Smooth muscle cell (in vitro differentiated cells): Measurements from ENCODE around the gene TGOLN2. TPM values are rescaled to one million over a fixed set of nuclear protein-coding genes. Genes with fewer than 3 reads are reported as not detected.
A peak's percentile ranks its signal among the peaks of the same experiment; 100 is the strongest.

ENCODE experiments used
- DNase-seq: peaks from one replicate; lab custom pipeline; 2025; ENCODE audit not compliant: unreplicated experiment; lab: John Stamatoyannopoulos, UW
- H2AFZ ChIP-seq: fragments of 200-600 bp; sonication (generic); 2 replicates; pipeline ENCODE4 v1.6.0; 2016; ENCODE audit warnings: antibody characterized with exemption, low read depth, mild to moderate bottlenecking
- H3F3A ChIP-seq: fragments of 200-600 bp; sonication (generic); 2 replicates; pipeline ENCODE4 v1.6.0; 2017; ENCODE audit warnings: antibody characterized with exemption, low read depth
- H3K27ac ChIP-seq: fragments of 200-600 bp; sonication (generic); 2 replicates; pipeline ENCODE4 v1.5.1; 2016; ENCODE audit warnings: low read depth, mild to moderate bottlenecking
- H3K27me3 ChIP-seq: fragments of 200-600 bp; sonication (generic); 2 replicates; pipeline ENCODE4 v1.6.1; 2016; ENCODE audit warnings: low read depth, mild to moderate bottlenecking
- H3K36me3 ChIP-seq: fragments of 200-600 bp; sonication (generic); 2 replicates; pipeline ENCODE4 v1.5.1; 2016; ENCODE audit warnings: low read depth
- H3K4me1 ChIP-seq: fragments of 200-600 bp; sonication (generic); 2 replicates; pipeline ENCODE4 v1.5.1; 2016; ENCODE audit warnings: low read depth
- H3K4me2 ChIP-seq: fragments of 200-600 bp; sonication (generic); 2 replicates; pipeline ENCODE4 v1.6.0; 2016; ENCODE audit warnings: mild to moderate bottlenecking
- H3K4me3 ChIP-seq: fragments of 200-600 bp; sonication (generic); 2 replicates; pipeline ENCODE4 v1.5.1; 2016; ENCODE audit warnings: mild to moderate bottlenecking
- H3K79me2 ChIP-seq: fragments of 200-600 bp; sonication (generic); 2 replicates; pipeline ENCODE4 v1.6.0; 2016; ENCODE audit warnings: low read depth, mild to moderate bottlenecking
- H3K9ac ChIP-seq: fragments of 200-600 bp; sonication (generic); 2 replicates; pipeline ENCODE4 v1.6.0; 2016; ENCODE audit warnings: low read depth
- H3K9me3 ChIP-seq: fragments of 200-600 bp; sonication (generic); replicated peaks from 2 replicates; pipeline ENCODE4 v1.5.1; 2016; ENCODE audit warnings: low read depth
- H4K20me1 ChIP-seq: fragments of 200-600 bp; sonication (generic); 2 replicates; pipeline ENCODE4 v1.6.0; 2016; ENCODE audit warnings: low read depth
- WGBS: methylation state at CpG from one replicate; pipeline ENCODE4 v1.1.7; 2016; ENCODE audit warnings: low lambda C conversion rate; 5-methylcytosine and 5-hydroxymethylcytosine counted together
- polyA plus RNA-seq: library from polyadenylated mRNA; unstranded; fragments of >200 nt; fragmentation: Nextera tagmentation; extraction: Ambion mirVana; gene quantifications from 2 replicates; pipeline ENCODE4 v1.2.1, GENCODE V29; 2016
- total RNA-seq: library from RNA; depleted of rRNA; stranded (reverse); fragments of >200 nt; gene quantifications from 2 replicates; pipeline ENCODE4 v1.2.3, GENCODE V29; 2014
- TF ChIP-seq, protein P1 (sequence below): fragments of 200-600 bp; sonication (generic); IDR thresholded peaks from 2 replicates; pipeline ENCODE4 v1.5.1; 2017; ENCODE audit warnings: borderline replicate concordance, mild to moderate bottlenecking, antibody characterized with exemption; ENCODE audit not compliant: insufficient read depth, poor library complexity, severe bottlenecking

Gene TGOLN2
- total and polyA plus RNA-seq, 2 experiments from 2014 or later: 34.4 to 52.0 TPM

DNA sequence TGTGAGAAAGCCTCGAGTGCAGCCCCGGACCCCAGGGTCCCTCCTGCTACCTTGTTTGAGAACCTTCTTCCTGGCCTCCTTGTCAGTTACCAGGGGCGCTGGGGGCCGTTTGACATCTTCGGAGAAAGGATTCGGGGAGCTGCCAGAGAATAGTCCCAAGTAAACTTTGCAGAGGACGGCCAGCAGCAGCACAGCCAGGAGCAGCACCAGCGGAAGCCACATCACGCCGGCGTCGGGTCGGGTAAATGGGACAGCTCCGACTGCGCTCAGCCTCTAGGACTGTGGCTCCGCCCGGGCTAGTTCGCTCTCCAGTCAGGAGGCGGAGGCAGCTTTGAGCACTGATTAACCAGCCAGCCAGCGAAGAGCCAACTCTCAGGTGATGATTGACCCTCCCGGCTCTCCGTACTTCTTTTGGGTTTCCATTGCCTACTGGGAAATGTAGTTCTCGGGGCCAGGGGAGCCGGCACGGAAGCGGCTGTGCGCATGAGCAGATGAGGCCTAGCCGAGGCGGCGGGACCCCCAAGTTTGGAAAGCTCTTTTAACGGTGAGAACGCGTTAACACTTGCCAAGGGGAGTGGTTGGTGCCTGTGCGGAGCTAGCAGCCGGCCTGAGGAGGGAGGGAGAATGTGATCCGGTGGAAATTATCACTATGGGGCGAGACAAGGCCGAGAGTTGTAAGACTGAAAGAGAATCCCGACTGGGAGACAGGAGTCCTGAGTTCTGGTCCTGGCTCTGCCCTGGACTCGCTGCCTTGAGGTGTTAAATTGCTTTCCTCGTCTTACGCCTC lies 26.7 kb upstream of the TGOLN2 start, which contains the start of the genes ELMOD3 and RETSAT:
ELMOD3 (plus strand) TSS at position 484 of the 787 bp plus-strand sequence. CDS start 2,430 bp downstream, outside the sequence.
RETSAT (minus strand) TSS at position 243 of the 787 bp plus-strand sequence; CDS start at position 222, 21 bp downstream.
- Histone ChIP-seq H3K9ac (peak within 1 kb of the TSS; percentile 86), H3K9me3 (no peaks in the 10 kb centered on the region), H3K36me3 (no peaks in the 10 kb centered on the region), H3K4me3 (peak within 1 kb of the TSS; percentile 62), H4K20me1 (peaks cover 11% of the 10 kb centered on the region), H2AFZ (peak within 1 kb of the TSS; percentile 87), H3K4me1 (peaks cover 11% of the 10 kb centered on the region), H3K27me3 (no peaks in the 10 kb centered on the region), H3K4me2 (peak within 1 kb of the TSS; percentile 92), H3F3A (no peaks in the 10 kb centered on the region), H3K27ac (peak within 1 kb of the TSS; percentile 36), H3K79me2 (peaks cover 19% of the 10 kb centered on the region)
- WGBS: 1% methylated on average over 42 of the region's 42 CpGs
- TF ChIP-seq, protein P1, sequence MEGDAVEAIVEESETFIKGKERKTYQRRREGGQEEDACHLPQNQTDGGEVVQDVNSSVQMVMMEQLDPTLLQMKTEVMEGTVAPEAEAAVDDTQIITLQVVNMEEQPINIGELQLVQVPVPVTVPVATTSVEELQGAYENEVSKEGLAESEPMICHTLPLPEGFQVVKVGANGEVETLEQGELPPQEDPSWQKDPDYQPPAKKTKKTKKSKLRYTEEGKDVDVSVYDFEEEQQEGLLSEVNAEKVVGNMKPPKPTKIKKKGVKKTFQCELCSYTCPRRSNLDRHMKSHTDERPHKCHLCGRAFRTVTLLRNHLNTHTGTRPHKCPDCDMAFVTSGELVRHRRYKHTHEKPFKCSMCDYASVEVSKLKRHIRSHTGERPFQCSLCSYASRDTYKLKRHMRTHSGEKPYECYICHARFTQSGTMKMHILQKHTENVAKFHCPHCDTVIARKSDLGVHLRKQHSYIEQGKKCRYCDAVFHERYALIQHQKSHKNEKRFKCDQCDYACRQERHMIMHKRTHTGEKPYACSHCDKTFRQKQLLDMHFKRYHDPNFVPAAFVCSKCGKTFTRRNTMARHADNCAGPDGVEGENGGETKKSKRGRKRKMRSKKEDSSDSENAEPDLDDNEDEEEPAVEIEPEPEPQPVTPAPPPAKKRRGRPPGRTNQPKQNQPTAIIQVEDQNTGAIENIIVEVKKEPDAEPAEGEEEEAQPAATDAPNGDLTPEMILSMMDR: no peak
- peak; percentile 79 for DNase-seq

DNA sequence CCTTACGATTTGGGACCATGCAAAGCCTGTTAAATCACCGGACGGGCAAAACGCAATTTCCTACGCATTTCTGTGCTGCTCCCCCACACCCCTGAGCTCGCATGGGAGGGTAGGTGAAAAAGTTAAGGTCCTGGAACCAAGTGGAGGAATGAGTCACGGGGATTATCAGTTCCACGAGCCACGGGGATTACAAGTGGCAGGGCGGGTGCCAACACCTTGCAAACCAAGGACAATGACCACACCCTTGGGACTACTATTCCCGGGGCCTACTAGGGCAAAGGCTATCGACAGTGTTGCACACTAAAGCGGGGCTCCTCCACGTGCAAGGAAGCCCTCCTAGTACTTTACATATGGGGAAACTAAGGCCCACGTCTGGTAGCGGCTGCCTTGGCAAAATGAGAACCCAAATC lies 26.1 kb upstream of the TGOLN2 start:
- H3K27me3 ChIP-seq: no peaks in the 10 kb centered on the region
- 35% methylated on average over 16 of the region's 16 CpGs for WGBS

DNA sequence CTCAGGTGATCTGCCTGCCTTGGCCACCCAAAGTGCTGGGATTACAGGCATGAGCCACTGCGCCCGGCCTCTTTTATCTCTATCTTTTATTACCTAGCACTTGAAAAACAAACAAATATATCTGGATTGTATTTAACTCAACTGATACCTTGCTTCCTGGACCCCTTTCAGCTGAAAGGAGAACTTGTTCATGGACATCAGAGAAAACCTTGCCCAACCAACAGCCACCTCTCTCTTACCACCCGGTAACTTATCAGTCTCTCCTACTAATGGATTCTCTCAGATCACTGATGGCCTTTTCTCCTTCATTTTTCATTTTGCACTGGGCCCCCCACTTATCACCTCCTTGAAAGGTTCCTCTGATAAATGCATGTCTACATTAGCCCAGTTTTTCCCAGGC lies 19.8 kb upstream of the TGOLN2 start:
- Histone ChIP-seq H3K27ac (no peak overlapping the region), H3K27me3 (no peaks in the 10 kb centered on the region), H3K9me3 (no peaks in the 10 kb centered on the region), H3K4me1 (no peaks in the 10 kb centered on the region), H3K4me2 (no peak overlapping the region), H3K4me3 (no peak overlapping the region), H3K36me3 (no peaks in the 10 kb centered on the region), H3F3A (no peaks in the 10 kb centered on the region), H3K79me2 (peaks cover 3% of the 10 kb centered on the region), H2AFZ (no peak overlapping the region), H3K9ac (no peak overlapping the region), H4K20me1 (peaks cover 2% of the 10 kb centered on the region)
- TF ChIP-seq, protein P1: no peak
- DNase-seq: no peak
- 92% methylated on average over 3 of the region's 3 CpGs for WGBS

More for the DNA sequence above, 26.1 kb upstream of the TGOLN2 start:
- Histone ChIP-seq H3K9me3 (no peaks in the 10 kb centered on the region), H3K4me3 (peak overlapping the region; percentile 62), H4K20me1 (peaks cover 11% of the 10 kb centered on the region), H3K9ac (peak overlapping the region; percentile 27), H3K27ac (no peak overlapping the region), H3K79me2 (peaks cover 19% of the 10 kb centered on the region), H3K4me2 (peak overlapping the region; percentile 89), H3F3A (no peaks in the 10 kb centered on the region), H3K36me3 (no peaks in the 10 kb centered on the region), H3K4me1 (peaks cover 11% of the 10 kb centered on the region), H2AFZ (no peak overlapping the region)
- TF ChIP-seq, protein P1: no peak
- no peak for DNase-seq
